ENCODE results near the gene METTL3.
A peak's percentile ranks its signal among the peaks of the same experiment; 100 is the strongest.

Gene METTL3

DNA sequence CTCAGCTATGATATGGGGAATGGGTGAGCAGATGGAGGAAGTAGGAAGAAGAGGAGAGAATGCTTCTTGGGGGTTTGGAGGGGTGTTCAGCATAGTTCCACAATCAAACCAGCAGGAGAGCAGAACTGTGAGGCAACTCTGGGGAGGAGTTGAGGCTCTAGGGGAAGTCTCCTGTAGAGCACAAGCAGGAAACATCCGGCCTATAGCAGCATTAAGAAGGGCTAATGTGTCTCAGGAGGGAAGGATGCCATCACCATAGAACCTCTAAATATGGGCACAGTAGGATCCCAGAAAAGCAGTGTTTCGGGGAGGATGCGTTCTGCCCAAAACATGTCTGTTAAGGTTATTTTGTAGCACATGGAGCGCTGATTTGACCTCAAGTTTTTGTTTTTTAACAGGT is 23.4 kb upstream of the METTL3 start:
- H3K4me3 ChIP-seq (ENCODE audit: low read depth, low read length) = no peak overlapping the region
- TF ChIP-seq, protein P1, sequence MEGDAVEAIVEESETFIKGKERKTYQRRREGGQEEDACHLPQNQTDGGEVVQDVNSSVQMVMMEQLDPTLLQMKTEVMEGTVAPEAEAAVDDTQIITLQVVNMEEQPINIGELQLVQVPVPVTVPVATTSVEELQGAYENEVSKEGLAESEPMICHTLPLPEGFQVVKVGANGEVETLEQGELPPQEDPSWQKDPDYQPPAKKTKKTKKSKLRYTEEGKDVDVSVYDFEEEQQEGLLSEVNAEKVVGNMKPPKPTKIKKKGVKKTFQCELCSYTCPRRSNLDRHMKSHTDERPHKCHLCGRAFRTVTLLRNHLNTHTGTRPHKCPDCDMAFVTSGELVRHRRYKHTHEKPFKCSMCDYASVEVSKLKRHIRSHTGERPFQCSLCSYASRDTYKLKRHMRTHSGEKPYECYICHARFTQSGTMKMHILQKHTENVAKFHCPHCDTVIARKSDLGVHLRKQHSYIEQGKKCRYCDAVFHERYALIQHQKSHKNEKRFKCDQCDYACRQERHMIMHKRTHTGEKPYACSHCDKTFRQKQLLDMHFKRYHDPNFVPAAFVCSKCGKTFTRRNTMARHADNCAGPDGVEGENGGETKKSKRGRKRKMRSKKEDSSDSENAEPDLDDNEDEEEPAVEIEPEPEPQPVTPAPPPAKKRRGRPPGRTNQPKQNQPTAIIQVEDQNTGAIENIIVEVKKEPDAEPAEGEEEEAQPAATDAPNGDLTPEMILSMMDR (IDR thresholded peaks at IDR 0.05; ENCODE audit: borderline replicate concordance, insufficient read depth, low read depth, low read length) = no peak

GRCh38 chr14:21533294-21533693 is 22.2 kb upstream of the METTL3 start:
- no peak overlapping the region for H3K4me3 ChIP-seq (ENCODE audit: low read depth, low read length)
- TF ChIP-seq, protein P1 (IDR thresholded peaks at IDR 0.05; ENCODE audit: borderline replicate concordance, insufficient read depth, low read depth, low read length) = no peak

GRCh38 chr14:21529515-21529914 is 18.4 kb upstream of the METTL3 start:
- H3K4me3 ChIP-seq (ENCODE audit: low read depth, low read length) = no peak overlapping the region
- TF ChIP-seq, protein P1 (IDR thresholded peaks at IDR 0.05; ENCODE audit: borderline replicate concordance, insufficient read depth, low read depth, low read length) = no peak

- no peak overlapping the region for H3K4me3 ChIP-seq (ENCODE audit: low read depth, low read length)
- TF ChIP-seq, protein P1 (IDR thresholded peaks at IDR 0.05; ENCODE audit: borderline replicate concordance, insufficient read depth, low read depth, low read length) = no peak
These were observed 17.5 kb upstream of the METTL3 start for GRCh38 chr14:21528381-21529348.

DNA sequence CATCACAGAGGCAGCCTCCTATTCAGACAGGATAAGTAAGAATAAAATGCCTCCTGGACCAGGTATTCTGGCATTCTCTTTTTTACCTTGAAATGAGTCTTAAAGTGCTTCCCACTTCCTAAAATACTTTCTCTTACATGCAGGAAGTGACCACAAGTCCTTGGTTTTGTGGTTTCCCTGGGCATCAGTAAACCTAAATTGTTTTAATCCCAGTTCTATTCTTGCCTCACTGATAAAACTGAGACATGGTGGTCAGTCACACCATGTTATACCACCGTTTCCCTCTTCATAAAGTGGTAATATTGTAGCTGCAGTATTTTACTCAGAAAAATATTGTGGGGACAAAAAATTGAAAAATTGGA is 16.2 kb upstream of the METTL3 start:
- H3K4me3 ChIP-seq (ENCODE audit: low read depth, low read length) = no peak overlapping the region
- TF ChIP-seq, protein P1 (IDR thresholded peaks at IDR 0.05; ENCODE audit: borderline replicate concordance, insufficient read depth, low read depth, low read length) = no peak

DNA sequence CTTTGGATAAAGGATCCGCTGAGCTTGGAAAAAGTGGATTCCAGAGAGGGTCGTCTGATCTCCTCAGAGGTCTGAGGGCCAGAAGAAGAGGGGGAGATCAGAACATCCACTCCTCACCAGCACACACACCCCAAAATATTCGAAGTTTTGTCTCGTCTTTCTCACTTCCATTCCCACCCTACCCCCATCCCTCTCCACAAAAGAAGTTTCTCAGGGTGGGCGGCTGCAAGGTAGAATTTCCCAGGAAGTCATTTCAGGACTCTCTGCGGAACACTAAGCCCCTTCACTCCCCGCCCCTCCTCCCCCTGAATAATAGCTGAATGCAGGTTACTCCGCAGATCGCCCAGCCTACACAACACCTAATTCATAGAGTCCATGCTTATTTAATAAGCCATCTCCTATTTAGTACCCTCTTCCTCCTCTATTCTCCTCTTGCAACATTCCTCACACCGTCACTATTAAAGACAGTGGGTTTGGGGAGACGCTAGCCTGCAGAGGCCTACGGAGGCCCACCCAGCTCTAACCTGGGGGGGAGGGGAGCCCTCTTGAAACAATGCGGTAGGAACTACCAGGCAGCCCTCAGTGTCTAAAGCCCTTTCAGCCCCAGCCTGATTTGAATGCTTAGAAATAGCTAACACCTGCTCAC is 15.7 kb upstream of the METTL3 start:
- H3K4me3 ChIP-seq (ENCODE audit: low read depth, low read length) = peak overlapping the region; percentile 46

More for the DNA sequence above, 15.7 kb upstream of the METTL3 start:
- TF ChIP-seq, protein P1 (IDR thresholded peaks at IDR 0.05; ENCODE audit: borderline replicate concordance, insufficient read depth, low read depth, low read length) = no peak
